Sigmoid colon (tissue), 7 donors: ENCODE measurements around the gene OOSP3. TPM values are rescaled to one million over a fixed set of nuclear protein-coding genes. Genes with fewer than 3 reads are reported as not detected.
"Not testable (repeated sequence)": the region's sequence is repeated elsewhere in the genome, so short reads cannot be mapped to it uniquely, and the experiment has no call there.

Experiments used
- DNase-seq: peaks from one replicate; pipeline ENCODE4 v3.0.0-alpha.2; 2019
- H3K27ac ChIP-seq, 4 donors: fragments of 200-600 bp; sonication (generic); one replicate each; pipeline ENCODE4 v1.5.1; 2016 to 2019; ENCODE audit warnings: mild to moderate bottlenecking in 1 of 4
- H3K27me3 ChIP-seq, 3 donors: fragments of 200-600 bp; sonication (generic); one replicate each; pipeline ENCODE4 v1.5.1; 2019; ENCODE audit warnings: mild to moderate bottlenecking in 1 of 3
- H3K36me3 ChIP-seq, 4 donors: fragments of 200-600 bp; sonication (generic); one replicate each; pipeline ENCODE4 v1.5.1; 2016 to 2019
- H3K4me1 ChIP-seq, 4 donors: fragments of 200-600 bp; sonication (generic); one replicate each; pipeline ENCODE4 v1.5.1; 2017 to 2019
- H3K4me3 ChIP-seq, 4 donors: fragments of 200-600 bp; sonication (generic); one replicate each; pipeline ENCODE4 v1.5.1; 2017 to 2019; ENCODE audit warnings: mild to moderate bottlenecking in 2 of 4, moderate library complexity in 1 of 4
- H3K9me3 ChIP-seq, 4 donors: fragments of 200-600 bp in 3 of 4; sonication (generic) in 3 of 4; one replicate each; pipeline versions ENCODE4 v1.5.1 to v1.6.1; 2013 to 2019
- CTCF ChIP-seq, 4 experiments: fragments of 450-650 bp in 3 of 4; fragments of 200-600 bp in 1 of 4; IDR thresholded peaks; one replicate each; pipeline ENCODE4 v1.5.1; 2016 to 2019; ENCODE audit warnings: antibody characterized with exemption in 4 of 4, mild to moderate bottlenecking in 3 of 4, moderate library complexity in 2 of 4
- EP300 ChIP-seq, 4 donors: sonication (generic); formaldehyde crosslinking; IDR thresholded peaks; one replicate each; pipeline ENCODE4 v1.6.1; 2017; ENCODE audit warnings: antibody characterized with exemption in 4 of 4
- POLR2A ChIP-seq, 2 donors: fragments of 450-650 bp; IDR thresholded peaks; one replicate each; pipeline ENCODE4 v1.6.1; 2016; ENCODE audit warnings: antibody characterized with exemption in 2 of 2, mild to moderate bottlenecking in 2 of 2, moderate library complexity in 2 of 2
- POLR2AphosphoS5 ChIP-seq, 4 donors: sonication (generic); formaldehyde crosslinking; IDR thresholded peaks; one replicate each; pipeline ENCODE4 v1.6.1; 2017; ENCODE audit warnings: antibody characterized with exemption in 4 of 4
- WGBS, 2 donors: extraction: QIAGEN DNeasy Blood & Tissue Kit; methylation state at CpG; one replicate each; pipeline ENCODE4 v1.1.7; 2013; 5-methylcytosine and 5-hydroxymethylcytosine counted together
- intact Hi-C: fragments of 100-400 bp; cut with DNase I; formaldehyde crosslinking; loops from one replicate; pipeline ENCODE4 v1.15.1; 2023
- polyA plus RNA-seq, 3 donors: library from polyadenylated mRNA; stranded (reverse); fragments of 200-250 nt; gene quantifications; one replicate each; pipeline ENCODE4 v1.2.3, GENCODE V29; 2013
- total RNA-seq, 4 donors: library from RNA; depleted of rRNA; stranded (reverse); fragments of >200 nt; gene quantifications; one replicate each; pipeline ENCODE4 v1.1.0, GENCODE V29; 2016
- donor health status: healthy with polysubstance abuse.
- donor health status: Bipolar disorder and iron deficiency.
- donor health status: healthy.

OOSP3 gene
- total and polyA plus RNA-seq, 7 donors, result not detected

DNA sequence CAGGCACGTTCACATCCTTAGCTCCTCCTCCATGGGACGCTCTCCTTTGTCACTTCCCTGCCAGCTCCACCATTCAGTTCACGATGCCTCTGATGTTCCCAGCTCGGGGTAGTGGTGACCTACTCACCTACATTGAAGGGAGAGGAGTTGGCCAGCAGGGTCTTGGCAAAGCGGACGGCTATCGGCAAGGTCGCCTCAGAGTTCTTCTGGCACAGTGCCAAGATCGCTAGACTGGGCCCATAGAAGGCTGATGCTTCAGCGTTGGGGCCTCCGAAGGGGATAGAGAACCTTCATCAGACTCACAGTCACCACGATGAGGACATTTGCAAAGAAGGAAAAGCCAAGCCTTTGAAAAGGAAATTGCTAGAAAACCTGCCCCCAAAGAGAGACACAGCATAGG lies 36.3 kb upstream of the OOSP3 start:
- Histone ChIP-seq H3K4me3 (no peak overlapping the region), H3K27ac (no peak overlapping the region), H3K36me3 (no peaks in the 10 kb centered on the region), H3K9me3 (no peaks in the 10 kb centered on the region), H3K27me3 (no peaks in the 10 kb centered on the region), H3K4me1 (no peaks in the 10 kb centered on the region)
- intact Hi-C loops, result no loop called here
- no peak for DNase-seq
- WGBS, 2 donors, result 87 to 90% methylated on average over 12 of the region's 12 CpGs
- TF ChIP-seq CTCF (IDR thresholded peaks at IDR 0.05), result no peak
- TF ChIP-seq POLR2AphosphoS5 (IDR thresholded peaks at IDR 0.05), result no peak
- TF ChIP-seq EP300 (IDR thresholded peaks at IDR 0.05), result no peak
- TF ChIP-seq POLR2A (IDR thresholded peaks at IDR 0.05), result no peak

GRCh38 chr11:59845399-59845798 lies 33.2 kb upstream of the OOSP3 start, which contains the start of gene CBLIF:
Gene CBLIF (minus strand): TSS chr11:59845499. CDS start chr11:59845453, 46 bp downstream.
- intact Hi-C loops, result no loop called here
- Histone ChIP-seq H3K27me3 (no peaks in the 10 kb centered on the region), H3K9me3 (no peaks in the 10 kb centered on the region), H3K36me3 (no peaks in the 10 kb centered on the region), H3K4me3 (no peak within 1 kb of the TSS), H3K4me1 (no peaks in the 10 kb centered on the region), H3K27ac (no peak within 1 kb of the TSS)
- DNase-seq, result no peak
- 59 to 84% methylated on average over 4 of the region's 4 CpGs for WGBS, 2 donors
- TF ChIP-seq POLR2AphosphoS5 (IDR thresholded peaks at IDR 0.05) (no peak), POLR2A (IDR thresholded peaks at IDR 0.05) (no peak), EP300 (IDR thresholded peaks at IDR 0.05) (no peak), CTCF (IDR thresholded peaks at IDR 0.05) (no peak)

GRCh38 chr11:59846556-59846955 lies 32.0 kb upstream of the OOSP3 start:
- TF ChIP-seq CTCF (IDR thresholded peaks at IDR 0.05) (no peak), EP300 (IDR thresholded peaks at IDR 0.05) (no peak), POLR2AphosphoS5 (IDR thresholded peaks at IDR 0.05) (no peak), POLR2A (IDR thresholded peaks at IDR 0.05) (no peak)
- 76 to 80% methylated on average over 5 of the region's 5 CpGs for WGBS, 2 donors
- H3K27me3 ChIP-seq, result no peaks in the 10 kb centered on the region
- no peaks in the 10 kb centered on the region for H3K9me3 ChIP-seq
- no peaks in the 10 kb centered on the region for H3K36me3 ChIP-seq
- intact Hi-C loops, result no loop called here
- no peak overlapping the region for H3K27ac ChIP-seq
- H3K4me3 ChIP-seq, result no peak overlapping the region
- no peak for DNase-seq
- H3K4me1 ChIP-seq, result no peaks in the 10 kb centered on the region

DNA sequence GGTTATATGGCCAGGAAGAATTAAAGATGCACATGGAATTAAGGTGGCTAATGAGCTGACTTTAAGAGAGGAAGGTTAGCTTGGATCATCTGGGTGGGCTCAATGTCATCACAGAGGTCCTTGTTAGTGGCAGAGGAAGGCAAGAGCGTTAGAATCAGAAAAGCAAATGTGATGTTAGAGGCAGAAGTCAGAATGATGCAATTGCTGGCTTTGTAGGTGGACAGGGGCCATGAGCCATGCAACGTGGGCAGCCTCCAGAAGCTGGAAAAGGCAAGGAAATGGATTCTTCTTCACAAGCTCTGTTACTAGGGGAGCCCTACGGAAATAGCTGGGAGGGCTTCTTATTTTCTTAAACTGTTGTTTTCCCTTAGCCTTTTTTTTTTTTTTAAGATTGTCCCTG lies 31.0 kb upstream of the OOSP3 start:
- H3K36me3 ChIP-seq, result no peaks in the 10 kb centered on the region
- H3K9me3 ChIP-seq, result no peaks in the 10 kb centered on the region
- TF ChIP-seq CTCF (IDR thresholded peaks at IDR 0.05) (no peak), EP300 (IDR thresholded peaks at IDR 0.05) (no peak), POLR2A (IDR thresholded peaks at IDR 0.05) (no peak), POLR2AphosphoS5 (IDR thresholded peaks at IDR 0.05) (no peak)
- no peak for DNase-seq
- intact Hi-C loops, result no loop called here
- no peak overlapping the region for H3K27ac ChIP-seq
- 87 to 95% methylated on average over 3 of the region's 3 CpGs for WGBS, 2 donors
- no peaks in the 10 kb centered on the region for H3K27me3 ChIP-seq
- no peaks in the 10 kb centered on the region for H3K4me1 ChIP-seq
- H3K4me3 ChIP-seq, result no peak overlapping the region

DNA sequence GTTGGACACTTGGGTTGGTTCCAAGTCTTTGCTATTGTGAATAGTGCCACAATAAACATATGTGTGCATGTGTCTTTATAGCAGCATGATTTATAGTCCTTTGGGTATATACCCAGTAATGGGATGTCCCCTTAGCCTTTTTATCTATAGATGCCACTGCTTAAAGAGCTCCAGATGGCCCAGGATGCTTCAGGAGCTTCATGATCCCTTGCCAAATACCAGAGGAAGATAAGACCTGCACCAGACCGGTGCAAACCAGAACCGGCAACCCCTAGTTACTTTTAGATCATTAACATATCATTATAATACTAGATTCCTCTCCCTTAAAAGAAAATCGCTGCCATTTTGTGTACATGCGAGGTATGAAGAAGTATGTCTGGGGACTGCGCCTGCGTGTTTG lies 30.1 kb upstream of the OOSP3 start:
- intact Hi-C loops, DNase-seq: not testable (repeated sequence)

More for the DNA sequence above, 30.1 kb upstream of the OOSP3 start:
- H3K4me1 ChIP-seq, H3K27me3 ChIP-seq, H3K9me3 ChIP-seq, H3K27ac ChIP-seq, H3K36me3 ChIP-seq, H3K4me3 ChIP-seq: not testable (repeated sequence)
- 88 to 91% methylated on average over 6 of the region's 6 CpGs for WGBS, 2 donors
